Astrocyte (in vitro differentiated cells and primary cell): ENCODE measurements around the gene ARHGAP26. TPM values are rescaled to one million over a fixed set of nuclear protein-coding genes. Genes with fewer than 3 reads are reported as not detected.

Experiments
- DNase-seq: peaks from one replicate; pipeline ENCODE4 v3.0.0-alpha.2; 2010; ENCODE audit warnings: low read depth
- FAIRE-seq: peaks from 2 replicates; lab custom pipeline; 2011; peaks lifted over from hg19 to GRCh38; lab: Jason Lieb, UNC
- H2AFZ ChIP-seq: 2 replicates; pipeline ENCODE4 v1.6.0; 2012; ENCODE audit warnings: low read depth, low read length, inconsistent platforms
- H3K27ac ChIP-seq: 2 replicates; pipeline ENCODE4 v1.5.1; 2011; ENCODE audit warnings: low read depth, low read length, inconsistent platforms
- H3K27me3 ChIP-seq: 2 replicates; pipeline ENCODE4 v1.6.0; 2011; ENCODE audit warnings: low read length, inconsistent platforms; ENCODE audit not compliant: insufficient read depth
- H3K36me3 ChIP-seq: 2 replicates; pipeline ENCODE4 v1.5.1; 2011; ENCODE audit warnings: low read length, inconsistent platforms; ENCODE audit not compliant: insufficient read depth
- H3K4me1 ChIP-seq: 2 replicates; pipeline ENCODE4 v1.5.1; 2011; ENCODE audit warnings: low read length, inconsistent platforms; ENCODE audit not compliant: insufficient read depth
- H3K4me2 ChIP-seq: 2 replicates; pipeline ENCODE4 v1.6.0; 2012; ENCODE audit warnings: low read length, inconsistent platforms
- H3K4me3 ChIP-seq: 2 replicates; pipeline ENCODE4 v1.5.1; 2011; ENCODE audit warnings: low read depth, mild to moderate bottlenecking, low read length, inconsistent platforms; ENCODE audit not compliant: insufficient read depth
- H3K79me2 ChIP-seq: 2 replicates; pipeline ENCODE4 v1.6.0; 2012; ENCODE audit warnings: mild to moderate bottlenecking, low read length, inconsistent platforms; ENCODE audit not compliant: insufficient read depth
- H3K9ac ChIP-seq: 2 replicates; pipeline ENCODE4 v1.6.0; 2012; ENCODE audit warnings: mild to moderate bottlenecking, low read length, inconsistent platforms
- H3K9me3 ChIP-seq: 2 replicates; pipeline ENCODE4 v1.5.1; 2012; ENCODE audit warnings: low read depth, mild to moderate bottlenecking, low read length, inconsistent platforms; ENCODE audit not compliant: insufficient read depth
- H4K20me1 ChIP-seq: 2 replicates; pipeline ENCODE4 v1.6.0; 2012; ENCODE audit warnings: low read length, inconsistent platforms; ENCODE audit not compliant: insufficient read depth
- H3K27ac Mint-ChIP-seq: one replicate; pipeline ENCODE4 v1.8.0; 2021; ENCODE audit warnings: mild to moderate bottlenecking, mixed read lengths; ENCODE audit not compliant: unreplicated experiment
- H3K27me3 Mint-ChIP-seq: one replicate; pipeline ENCODE4 v1.8.0; 2021; ENCODE audit warnings: low read depth, mixed read lengths; ENCODE audit not compliant: unreplicated experiment
- H3K36me3 Mint-ChIP-seq: one replicate; pipeline ENCODE4 v1.8.0; 2021; ENCODE audit warnings: low read depth, mixed read lengths; ENCODE audit not compliant: unreplicated experiment
- H3K4me1 Mint-ChIP-seq: one replicate; pipeline ENCODE4 v1.8.0; 2021; ENCODE audit warnings: low read depth, mixed read lengths; ENCODE audit not compliant: unreplicated experiment
- H3K4me3 Mint-ChIP-seq: one replicate; pipeline ENCODE4 v1.8.0; 2021; ENCODE audit warnings: mild to moderate bottlenecking, moderate library complexity, mixed read lengths; ENCODE audit not compliant: unreplicated experiment
- H3K9me3 Mint-ChIP-seq: one replicate; pipeline ENCODE4 v1.8.0; 2021; ENCODE audit warnings: mild to moderate bottlenecking, mixed read lengths; ENCODE audit not compliant: unreplicated experiment
- EZH2 ChIP-seq: IDR thresholded peaks from 2 replicates; pipeline ENCODE4 v1.6.1; 2012; ENCODE audit warnings: mild to moderate bottlenecking, low read length, inconsistent platforms; ENCODE audit not compliant: insufficient read depth
- total RNA-seq: library from RNA; stranded (reverse); gene quantifications from 2 replicates; pipeline ENCODE4 v1.2.1, GENCODE V29; 2021
- TF ChIP-seq, protein P1 (sequence below): IDR thresholded peaks from 2 replicates; pipeline ENCODE4 v1.5.1; 2011; ENCODE audit warnings: low read depth, mild to moderate bottlenecking, inconsistent platforms, low read length, moderate library complexity; ENCODE audit not compliant: insufficient read depth

The ARHGAP26 gene
- total RNA-seq, 1 donor from 2014 or later, result 5.6 TPM

DNA sequence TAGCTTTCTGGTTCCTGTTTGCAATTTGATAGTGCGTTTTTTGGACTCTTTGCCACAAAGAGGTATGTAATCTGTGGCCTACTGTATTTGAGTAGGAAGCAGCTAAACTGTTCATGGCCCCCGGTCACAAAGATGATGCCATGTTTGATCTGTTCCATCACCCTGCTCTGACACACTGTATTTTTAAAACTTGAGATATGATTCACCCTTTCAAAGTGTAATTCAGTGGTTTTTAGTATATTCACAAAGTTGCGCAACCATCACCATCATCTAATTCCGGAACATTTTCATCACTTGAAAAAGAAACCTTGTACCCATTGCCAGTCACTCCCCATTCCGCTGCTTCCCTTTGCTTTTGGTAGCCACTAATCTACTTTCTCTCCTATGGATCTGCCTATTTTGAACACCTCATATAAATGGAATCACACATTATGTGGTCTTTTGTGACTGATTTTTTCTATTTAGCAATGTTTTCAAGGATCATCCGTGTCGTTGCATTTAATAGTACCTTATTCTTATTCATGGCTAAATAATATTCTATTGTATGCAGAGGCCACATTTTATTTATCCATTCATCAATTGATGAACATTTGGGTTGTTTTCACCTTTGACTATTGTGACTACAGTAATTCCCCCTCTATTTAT is 491.7 kb downstream of the ARHGAP26 start:
- Histone ChIP-seq H3K9me3 (no peaks in the 10 kb centered on the region), H3K36me3 (no peaks in the 10 kb centered on the region), H3K27ac (peak overlapping the region; percentile 77), H3K4me2 (peak overlapping the region; percentile 35), H3K27me3 (no peaks in the 10 kb centered on the region), H3K4me1 (peaks cover 4% of the 10 kb centered on the region), H3K4me3 (no peak overlapping the region), H3K9ac (peak overlapping the region; percentile 21), H2AFZ (peak overlapping the region; percentile 3), H3K79me2 (no peaks in the 10 kb centered on the region), H4K20me1 (no peaks in the 10 kb centered on the region)
- Mint-ChIP-seq H3K27me3 (no peaks in the 10 kb centered on the region), H3K4me1 (peaks cover 3% of the 10 kb centered on the region), H3K4me3 (no peak overlapping the region), H3K27ac (peak overlapping the region; percentile 96), H3K36me3 (no peaks in the 10 kb centered on the region), H3K9me3 (no peaks in the 10 kb centered on the region)
- DNase-seq (peak; percentile 75), FAIRE-seq (no peak)
- no peak for TF ChIP-seq EZH2
- TF ChIP-seq, protein P1, sequence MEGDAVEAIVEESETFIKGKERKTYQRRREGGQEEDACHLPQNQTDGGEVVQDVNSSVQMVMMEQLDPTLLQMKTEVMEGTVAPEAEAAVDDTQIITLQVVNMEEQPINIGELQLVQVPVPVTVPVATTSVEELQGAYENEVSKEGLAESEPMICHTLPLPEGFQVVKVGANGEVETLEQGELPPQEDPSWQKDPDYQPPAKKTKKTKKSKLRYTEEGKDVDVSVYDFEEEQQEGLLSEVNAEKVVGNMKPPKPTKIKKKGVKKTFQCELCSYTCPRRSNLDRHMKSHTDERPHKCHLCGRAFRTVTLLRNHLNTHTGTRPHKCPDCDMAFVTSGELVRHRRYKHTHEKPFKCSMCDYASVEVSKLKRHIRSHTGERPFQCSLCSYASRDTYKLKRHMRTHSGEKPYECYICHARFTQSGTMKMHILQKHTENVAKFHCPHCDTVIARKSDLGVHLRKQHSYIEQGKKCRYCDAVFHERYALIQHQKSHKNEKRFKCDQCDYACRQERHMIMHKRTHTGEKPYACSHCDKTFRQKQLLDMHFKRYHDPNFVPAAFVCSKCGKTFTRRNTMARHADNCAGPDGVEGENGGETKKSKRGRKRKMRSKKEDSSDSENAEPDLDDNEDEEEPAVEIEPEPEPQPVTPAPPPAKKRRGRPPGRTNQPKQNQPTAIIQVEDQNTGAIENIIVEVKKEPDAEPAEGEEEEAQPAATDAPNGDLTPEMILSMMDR, result no peak

DNA sequence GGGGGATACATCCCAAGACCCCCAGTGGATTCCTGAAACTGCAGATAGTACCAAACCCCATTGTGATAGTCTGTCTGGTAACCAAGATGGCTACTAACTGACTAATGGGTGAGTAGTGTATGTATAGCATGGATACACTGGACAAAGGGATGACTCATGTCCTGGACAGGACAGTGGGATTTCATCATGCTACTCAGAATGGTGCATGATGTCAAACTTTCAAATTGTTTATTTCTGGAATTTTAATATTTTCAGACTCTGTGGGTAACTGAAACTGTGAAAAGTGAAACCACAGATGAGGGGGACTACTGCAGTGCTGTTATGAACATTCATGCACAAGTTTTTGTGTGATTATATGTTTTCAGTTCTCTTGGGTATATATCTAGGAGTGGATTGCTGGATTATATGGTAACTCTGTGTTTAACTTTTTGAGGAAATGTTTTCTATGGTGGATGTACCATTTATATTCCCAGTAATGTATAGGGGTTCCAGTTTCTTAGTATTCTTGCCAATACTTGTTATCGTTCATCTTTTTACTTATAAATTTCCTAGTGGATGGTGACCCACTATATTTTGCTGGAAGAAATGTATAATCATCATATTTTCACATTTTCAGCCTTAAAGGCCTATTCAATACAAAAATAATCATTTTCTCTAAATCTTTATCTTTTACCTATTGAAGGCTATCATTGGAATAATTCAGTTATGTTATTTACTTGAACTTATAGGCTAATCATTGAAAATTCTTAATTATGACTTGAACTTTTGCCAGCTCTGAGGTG is 492.4 kb downstream of the ARHGAP26 start:
- H2AFZ ChIP-seq, result peak overlapping the region; percentile 3
- H3K27me3 Mint-ChIP-seq, result no peaks in the 10 kb centered on the region
- no peaks in the 10 kb centered on the region for H3K9me3 ChIP-seq
- H3K79me2 ChIP-seq, result no peaks in the 10 kb centered on the region
- TF ChIP-seq EZH2, result no peak
- TF ChIP-seq, protein P1, result no peak
- H3K36me3 Mint-ChIP-seq, result peaks cover under 1% of the 10 kb centered on the region
- H3K9ac ChIP-seq, result peak overlapping the region; percentile 40
- peaks cover 2% of the 10 kb centered on the region for H3K9me3 Mint-ChIP-seq
- no peaks in the 10 kb centered on the region for H4K20me1 ChIP-seq
- peak overlapping the region; percentile 96 for H3K27ac Mint-ChIP-seq
- H3K27ac ChIP-seq, result peak overlapping the region; percentile 77
- DNase-seq, result peak; percentile 88
- no peak overlapping the region for H3K4me3 Mint-ChIP-seq
- H3K36me3 ChIP-seq, result no peaks in the 10 kb centered on the region
- H3K27me3 ChIP-seq, result no peaks in the 10 kb centered on the region
- peak; percentile 55 for FAIRE-seq
- no peak overlapping the region for H3K4me3 ChIP-seq
- H3K4me1 ChIP-seq, result peaks cover 4% of the 10 kb centered on the region
- peaks cover 3% of the 10 kb centered on the region for H3K4me1 Mint-ChIP-seq
- peak overlapping the region; percentile 35 for H3K4me2 ChIP-seq
